Ovary (tissue), 9 donors: ENCODE data around the gene TP53BP1. TPM values are rescaled to one million over a fixed set of nuclear protein-coding genes. Genes with fewer than 3 reads are reported as not detected.
A peak's percentile ranks its signal among the peaks of the same experiment; 100 is the strongest.

Experiments
- DNase-seq, 5 donors: peaks; one replicate each; pipeline ENCODE4 v3.0.0-alpha.2; 2019 to 2020
- H3K27ac ChIP-seq, 2 donors: fragments of 200-600 bp; one replicate each; pipeline versions ENCODE4 v1.5.1 to v1.8.0; 2019 to 2022
- H3K27me3 ChIP-seq: fragments of 200-600 bp; one replicate; pipeline ENCODE4 v1.8.0; 2022
- H3K36me3 ChIP-seq: fragments of 200-600 bp; sonication (generic); one replicate; pipeline ENCODE4 v1.5.1; 2019
- H3K4me1 ChIP-seq: one replicate; pipeline ENCODE4 v1.8.1; 2013; ENCODE audit warnings: mild to moderate bottlenecking, moderate library complexity; ENCODE audit not compliant: insufficient read depth
- H3K4me3 ChIP-seq: fragments of 200-600 bp; sonication (generic); one replicate; pipeline ENCODE4 v1.5.1; 2017
- H3K9me3 ChIP-seq, 2 donors: fragments of 200-600 bp in 1 of 2; sonication (generic) in 1 of 2; one replicate each; pipeline versions ENCODE4 v1.5.1 to v1.8.1; 2013 to 2019; ENCODE audit warnings: mild to moderate bottlenecking in 1 of 2, moderate library complexity in 1 of 2
- CTCF ChIP-seq, 3 donors: fragments of 450-650 bp in 2 of 3; fragments of 200-600 bp in 1 of 3; IDR thresholded peaks; one replicate each; pipeline versions ENCODE4 v1.5.1 to v1.8.0; 2016 to 2022; ENCODE audit warnings: antibody characterized with exemption in 3 of 3, mild to moderate bottlenecking in 1 of 3
- EP300 ChIP-seq: sonication (generic); formaldehyde crosslinking; IDR thresholded peaks from one replicate; pipeline ENCODE4 v1.6.1; 2017; ENCODE audit warnings: antibody characterized with exemption
- POLR2A ChIP-seq: fragments of 450-650 bp; IDR thresholded peaks from one replicate; pipeline ENCODE4 v1.6.1; 2017; ENCODE audit warnings: antibody characterized with exemption, mild to moderate bottlenecking, moderate library complexity
- WGBS, 3 donors: extraction: QIAGEN DNeasy Blood & Tissue Kit in 1 of 3; methylation state at CpG; one replicate each; pipeline versions ENCODE4 v1.1.5 to v1.1.7; 2013 to 2017; 5-methylcytosine and 5-hydroxymethylcytosine counted together
- intact Hi-C, 4 donors: fragments of 100-400 bp; cut with DNase I; formaldehyde crosslinking; loops; one replicate each; pipeline versions ENCODE4 v1.11.0 to v1.15.1; 2022 to 2023
- polyA plus RNA-seq, 2 donors: library from polyadenylated mRNA; stranded (reverse); fragments of 200-250 nt in 1 of 2; fragments of 350-450 nt in 1 of 2; fragmentation: Illumina TruSeq in 1 of 2; extraction: RNeasy Lipid Tissue Mini Kit (QIAGEN cat#74804) in 1 of 2; gene quantifications; one replicate each; pipeline ENCODE4 v1.2.3, GENCODE V29; 2013 to 2014
- total RNA-seq, 7 donors: library from RNA; depleted of rRNA in 2 of 7; stranded (reverse); fragments of >200 nt in 2 of 7; fragmentation: NEBNext Ultra II Directional in 3 of 7; extraction: Animal tissue kit (Norgen Biotek cat#: 25700) in 3 of 7; gene quantifications; one replicate each; pipeline versions ENCODE4 v1.1.0 to v1.2.4, GENCODE V29; 2016 to 2023
- donor health status: DM: no; HTN: no; CAD: no; lungs with moderate emphysema.
- donor health status: DM: no; HTN: no; CAD: no.
- donor health status: Bipolar disorder and iron deficiency.
- donor health status: DM: yes; HTN: yes; CAD: no.
- donor health status: DM: no; HTN: no; CAD: no.
- donor health status: DM: yes; HTN: yes; CAD: no.

The TP53BP1 gene
- total and polyA plus RNA-seq, 9 donors = 14.5 to 72.1 (median 47.6) TPM

GRCh38 chr15:43516801-43517353, 23.9 kb upstream of the TP53BP1 start:
- Histone ChIP-seq H3K4me1 (peaks cover 10% of the 10 kb centered on the region), H3K27me3 (no peaks in the 10 kb centered on the region), H3K4me3 (peak overlapping the region; percentile 46), H3K27ac (peak overlapping the region; percentile 65 to 72), H3K36me3 (no peaks in the 10 kb centered on the region), H3K9me3 (no peaks in the 10 kb centered on the region)
- TF ChIP-seq POLR2A = no peak
- TF ChIP-seq CTCF (IDR thresholded peaks at IDR 0.05) = no peak
- TF ChIP-seq EP300 = no peak
- intact Hi-C loops = no loop called here
- WGBS, 3 donors = 5 to 14% (median 7%) methylated on average over 4 of the region's 4 CpGs
- DNase-seq = no peak

GRCh38 chr15:43516185-43516584, 23.2 kb upstream of the TP53BP1 start:
- H3K36me3 ChIP-seq = no peaks in the 10 kb centered on the region
- intact Hi-C loops = no loop called here
- TF ChIP-seq CTCF (IDR thresholded peaks at IDR 0.05) (no peak), EP300 (no peak), POLR2A (no peak)
- WGBS, 3 donors = 11 to 14% (median 11%) methylated on average over 5 of the region's 5 CpGs
- H3K4me1 ChIP-seq = peaks cover 14% of the 10 kb centered on the region
- no peaks in the 10 kb centered on the region for H3K9me3 ChIP-seq
- H3K4me3 ChIP-seq = no peak overlapping the region
- peak overlapping the region in 1 of 2 donors; percentile 72 for H3K27ac ChIP-seq
- no peaks in the 10 kb centered on the region for H3K27me3 ChIP-seq
- peak; percentile 66 to 72 (median 69) for DNase-seq

- DNase-seq = peak in 1 of 5 donors; percentile 51
- no peaks in the 10 kb centered on the region for H3K36me3 ChIP-seq
- TF ChIP-seq CTCF (IDR thresholded peaks at IDR 0.05) (no peak), EP300 (no peak), POLR2A (no peak)
- no peak overlapping the region for H3K4me3 ChIP-seq
- H3K27ac ChIP-seq = peak overlapping the region in 1 of 2 donors; percentile 72
- intact Hi-C loops = no loop called here
- no peaks in the 10 kb centered on the region for H3K9me3 ChIP-seq
- WGBS, 3 donors = 12 to 16% (median 15%) methylated on average over 2 of the region's 2 CpGs
- H3K4me1 ChIP-seq = peaks cover 14% of the 10 kb centered on the region
- no peaks in the 10 kb centered on the region for H3K27me3 ChIP-seq
Measured at GRCh38 chr15:43515741-43516140, 22.8 kb upstream of the TP53BP1 start.

- no peak overlapping the region for H3K4me3 ChIP-seq
- no peaks in the 10 kb centered on the region for H3K27me3 ChIP-seq
- WGBS, 3 donors = 72 to 79% (median 77%) methylated on average over 4 of the region's 4 CpGs
- no peak overlapping the region for H3K27ac ChIP-seq
- TF ChIP-seq EP300 = no peak
- TF ChIP-seq POLR2A = no peak
- TF ChIP-seq CTCF (IDR thresholded peaks at IDR 0.05) = no peak
- no peaks in the 10 kb centered on the region for H3K9me3 ChIP-seq
- intact Hi-C loops = no loop called here
- DNase-seq = no peak
- peaks cover 15% of the 10 kb centered on the region for H3K4me1 ChIP-seq
- H3K36me3 ChIP-seq = no peaks in the 10 kb centered on the region
Measured at GRCh38 chr15:43514241-43515057, 21.5 kb upstream of the TP53BP1 start.
